SH-SY5Y (cell line): ENCODE data around the gene HOXD12.

Experiments
- GATA2 ChIP-seq: IDR thresholded peaks from 2 replicates; pipeline ENCODE4 v1.6.1; 2011; ENCODE audit warnings: mild to moderate bottlenecking, low read depth, low read length
- GATA3 ChIP-seq: IDR thresholded peaks from 2 replicates; pipeline ENCODE4 v1.6.1; 2011; ENCODE audit warnings: low read depth, mild to moderate bottlenecking, low read length, moderate library complexity

- no peak for TF ChIP-seq GATA2
- TF ChIP-seq GATA3, result no peak
These were observed 4.2 kb downstream of the HOXD12 start for GRCh38 chr2:176103742-176104315.
